ENCODE measurements around the gene FHOD1. TPM values are rescaled to one million over a fixed set of nuclear protein-coding genes. Genes with fewer than 3 reads are reported as not detected.

Gene FHOD1
- total and polyA plus RNA-seq, 2 of the 13 experiments (the other 11 are each of a cell fraction or from before 2014, with no cell fraction given) = 20.0 to 20.8 TPM

DNA sequence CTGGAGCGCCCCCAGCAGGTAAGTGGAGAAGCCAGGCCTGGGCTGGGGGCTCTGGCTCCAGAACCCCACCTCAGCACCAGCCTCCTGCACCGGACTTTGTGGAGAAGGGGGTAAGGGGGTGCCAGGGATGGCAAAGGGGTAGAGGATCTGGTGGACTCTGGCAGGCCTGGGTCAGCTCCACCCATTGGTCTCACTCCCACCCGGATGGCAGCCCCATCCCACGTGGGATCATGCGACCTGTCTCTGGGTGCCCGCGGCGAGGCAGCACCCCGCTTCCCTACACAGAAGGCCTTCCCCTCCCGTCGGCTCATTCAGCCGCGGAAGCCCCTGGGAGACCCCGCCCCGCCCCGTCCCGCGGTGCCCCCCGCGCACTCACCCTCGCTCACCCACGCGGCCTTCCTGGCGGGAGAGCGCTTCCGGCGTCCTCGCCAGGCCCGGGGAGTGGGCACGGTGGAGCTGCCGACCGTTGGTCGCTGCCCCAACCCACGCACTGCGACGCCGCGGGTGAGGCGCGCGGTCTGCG lies 31.6 kb upstream of the FHOD1 start (continued):
- TF ChIP-seq ZNF781 (CRISPR knock-in tag; IDR thresholded peaks at IDR 0.05; ENCODE audit: borderline replicate concordance, not compliant biosample characterization) (no peak), ZBTB42 (CRISPR knock-in tag; IDR thresholded peaks at IDR 0.05) (peak; percentile 77; the same call in 1 of the 2 replicates), SPEN (CRISPR knock-in tag; IDR thresholded peaks at IDR 0.05; ENCODE audit: low read depth) (0 out of 2 replicates have a peak, but pooled peaks have one; percentile 12)

DNA sequence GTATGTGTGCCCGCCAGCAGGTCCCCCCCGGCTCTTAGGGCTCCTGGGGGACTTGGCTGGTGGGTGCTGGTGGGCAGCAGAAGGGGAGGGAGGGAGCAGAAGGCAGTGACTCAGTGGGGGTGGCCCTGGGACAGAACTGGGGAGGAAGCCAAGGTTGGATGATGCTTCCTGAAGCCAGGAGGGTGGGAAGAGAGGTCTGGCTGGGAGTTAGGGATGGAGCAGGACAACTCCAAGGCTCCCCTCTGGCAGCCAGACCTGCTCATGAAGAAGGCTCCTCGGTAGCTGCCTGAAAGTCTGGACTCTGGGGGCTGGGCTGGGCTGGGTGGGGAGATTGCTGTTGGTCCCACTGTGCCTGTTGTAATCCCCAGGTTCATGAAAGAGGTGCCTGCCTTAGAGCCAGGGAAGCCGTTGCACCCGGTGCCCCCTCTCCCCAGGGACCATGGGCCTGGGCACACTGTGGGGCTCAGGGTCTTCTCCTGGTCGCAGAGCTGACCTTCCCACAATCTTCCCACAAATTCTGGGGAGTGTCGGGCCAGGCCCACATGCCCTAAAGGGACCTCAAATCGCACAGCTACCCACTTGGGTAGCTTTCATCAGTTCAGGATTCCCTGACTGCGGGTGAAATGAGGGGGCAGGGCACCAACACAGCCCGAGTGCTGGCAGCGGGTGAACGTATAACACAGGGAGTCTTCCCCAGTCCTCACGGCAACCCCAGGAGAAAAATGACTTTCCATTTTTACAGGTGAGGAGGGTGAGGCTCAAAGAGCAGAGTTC lies 30.9 kb upstream of the FHOD1 start:
- Histone ChIP-seq H3K36me3 (replicated peaks in 1 of 2; ENCODE audit: control insufficient read depth in 1 of 2, insufficient read depth in 2 of 2, low read length in 2 of 2) (peaks cover 3 to 14% of the 10 kb centered on the region in 2 experiments; a peak in 3 of 5 replicates), H3K79me2 (ENCODE audit: insufficient read depth, low read length) (peaks cover 4% of the 10 kb centered on the region), H3K9ac (ENCODE audit: insufficient read depth, low read depth, low read length) (peak overlapping the region; percentile 76), H3K4me1 (ENCODE audit: insufficient read depth, low read length) (peaks cover 28% of the 10 kb centered on the region), H3K4me3 (replicated peaks in 1 of 3; ENCODE audit: insufficient read depth in 1 of 3, low read depth in 2 of 3, low read length in 3 of 3) (peak overlapping the region; percentile 57 to 89 (median 67)), H3K9me3 (ENCODE audit: low read length) (no peaks in the 10 kb centered on the region), H2AFZ (ENCODE audit: low read length) (no peak overlapping the region), H3K4me2 (ENCODE audit: low read depth, low read length) (peak overlapping the region; percentile 99), H3K27me3 (ENCODE audit: control insufficient read depth in 1 of 2, insufficient read depth in 2 of 2, low read length in 2 of 2) (no peaks in the 10 kb centered on the region), H4K20me1 (ENCODE audit: insufficient read depth, low read length) (no peaks in the 10 kb centered on the region), H3K27ac (ENCODE audit: extremely low read length, insufficient read depth, low read length) (peak overlapping the region; percentile 41)
- intact Hi-C loops (cut with micrococcal nuclease; ENCODE audit: unreplicated experiment) (loop anchor here (5.0 kb wide), 1 partner anchor 189 kb away; no protein-coding TSS in a partner anchor), in situ Hi-C loops (cut with HindIII; ENCODE audit: extremely low pct_ligation_motif_present, low pct_unique_long_range_greater_than_20kb) (no loop called here)
- ChIA-PET POLR2A (interaction anchor here (0.9 to 2.6 kb wide), 4 partner anchors 8 to 167 kb away, joined by 3 to 16 read pairs (median 4); partner anchors contain the start of gene FHOD1), CTCF (ENCODE audit: low intra/inter-chr PET ratio, low total read pairs) (interaction anchor here (1.8 kb wide), 1 partner anchor 138 kb away, joined by 7 read pairs; the partner anchor contains the start of gene ZDHHC1)
- 78% methylated on average over 4 of the region's 13 CpGs for WGBS (ENCODE audit: low lambda C conversion rate)
- no TSS peak for BruUV-seq (replicated peaks)
- FAIRE-seq (no peak), ATAC-seq (no peak), DNase-seq (ENCODE audit: low spot score) (peak; percentile 43)
- TF ChIP-seq ZNF432 (CRISPR knock-in tag; IDR thresholded peaks at IDR 0.05; ENCODE audit: borderline replicate concordance) = no peak
- TF ChIP-seq TGIF2 (CRISPR knock-in tag; IDR thresholded peaks at IDR 0.05) = no peak
- no peak for TF ChIP-seq ZNF746 (CRISPR knock-in tag; IDR thresholded peaks at IDR 0.05)
- no peak for TF ChIP-seq ZNF614 (CRISPR knock-in tag; IDR thresholded peaks at IDR 0.05; ENCODE audit: borderline replicate concordance)
- TF ChIP-seq ZNF737 (CRISPR knock-in tag; IDR thresholded peaks at IDR 0.05; ENCODE audit: borderline replicate concordance) = no peak
- TF ChIP-seq ZNF232 (CRISPR knock-in tag; IDR thresholded peaks at IDR 0.05; ENCODE audit: borderline replicate concordance) = no peak
- TF ChIP-seq ATF3 (CRISPR knock-in tag; IDR thresholded peaks at IDR 0.05) = no peak
- no peak for TF ChIP-seq RFX5 (IDR thresholded peaks at IDR 0.05; ENCODE audit: low read depth, low read length)
- 0 out of 2 replicates have a peak, but pooled peaks have one; percentile 61 for TF ChIP-seq ZNF138 (CRISPR knock-in tag; IDR thresholded peaks at IDR 0.05; ENCODE audit: low read depth)
- TF ChIP-seq, protein P1, sequence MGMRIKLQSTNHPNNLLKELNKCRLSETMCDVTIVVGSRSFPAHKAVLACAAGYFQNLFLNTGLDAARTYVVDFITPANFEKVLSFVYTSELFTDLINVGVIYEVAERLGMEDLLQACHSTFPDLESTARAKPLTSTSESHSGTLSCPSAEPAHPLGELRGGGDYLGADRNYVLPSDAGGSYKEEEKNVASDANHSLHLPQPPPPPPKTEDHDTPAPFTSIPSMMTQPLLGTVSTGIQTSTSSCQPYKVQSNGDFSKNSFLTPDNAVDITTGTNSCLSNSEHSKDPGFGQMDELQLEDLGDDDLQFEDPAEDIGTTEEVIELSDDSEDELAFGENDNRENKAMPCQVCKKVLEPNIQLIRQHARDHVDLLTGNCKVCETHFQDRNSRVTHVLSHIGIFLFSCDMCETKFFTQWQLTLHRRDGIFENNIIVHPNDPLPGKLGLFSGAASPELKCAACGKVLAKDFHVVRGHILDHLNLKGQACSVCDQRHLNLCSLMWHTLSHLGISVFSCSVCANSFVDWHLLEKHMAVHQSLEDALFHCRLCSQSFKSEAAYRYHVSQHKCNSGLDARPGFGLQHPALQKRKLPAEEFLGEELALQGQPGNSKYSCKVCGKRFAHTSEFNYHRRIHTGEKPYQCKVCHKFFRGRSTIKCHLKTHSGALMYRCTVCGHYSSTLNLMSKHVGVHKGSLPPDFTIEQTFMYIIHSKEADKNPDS (CRISPR knock-in tag; IDR thresholded peaks at IDR 0.05) = peak; percentile 61; the same call in 1 of the 2 replicates
- TF ChIP-seq ZNF34 (CRISPR knock-in tag; IDR thresholded peaks at IDR 0.05; ENCODE audit: borderline replicate concordance) = no peak
- TF ChIP-seq IRF2 (CRISPR knock-in tag; IDR thresholded peaks at IDR 0.05) = no peak
- no peak for TF ChIP-seq ZNF552 (CRISPR knock-in tag; IDR thresholded peaks at IDR 0.05; ENCODE audit: borderline replicate concordance)
- TF ChIP-seq ZNF557 (CRISPR knock-in tag; IDR thresholded peaks at IDR 0.05) = no peak
- TF ChIP-seq CENPX (CRISPR knock-in tag; IDR thresholded peaks at IDR 0.05) = no peak
- TF ChIP-seq CREB3 (CRISPR knock-in tag; IDR thresholded peaks at IDR 0.05) = no peak
- TF ChIP-seq RFX3 (CRISPR knock-in tag; IDR thresholded peaks at IDR 0.05) = no peak
